HEK293T (cell line): ENCODE measurements around the gene CNTN5.

Experiments
- ARNT ChIP-seq: fragments of 450-650 bp; IDR thresholded peaks from 2 replicates; pipeline ENCODE4 v1.6.1; 2017; ENCODE audit warnings: mild to moderate bottlenecking
- BHLHE40 ChIP-seq: fragments of 450-650 bp; IDR thresholded peaks from 2 replicates; pipeline ENCODE4 v1.6.1; 2016; ENCODE audit warnings: mild to moderate bottlenecking, moderate library complexity, borderline replicate concordance
- ELF4 ChIP-seq: fragments of 450-650 bp; IDR thresholded peaks from 2 replicates; pipeline ENCODE4 v1.6.1; 2017; ENCODE audit warnings: antibody characterized with exemption
- FOXK2 ChIP-seq: fragments of 450-650 bp; IDR thresholded peaks from 2 replicates; pipeline ENCODE4 v1.6.1; 2016; ENCODE audit warnings: mild to moderate bottlenecking
- NFRKB ChIP-seq: fragments of 450-650 bp; IDR thresholded peaks from 2 replicates; pipeline ENCODE4 v1.6.1; 2016; ENCODE audit warnings: mild to moderate bottlenecking, moderate library complexity
- SP1 ChIP-seq: fragments of 450-650 bp; IDR thresholded peaks from 2 replicates; pipeline ENCODE4 v1.6.1; 2017
- SUZ12 ChIP-seq: fragments of 450-650 bp; IDR thresholded peaks from 2 replicates; pipeline ENCODE4 v1.6.1; 2016; ENCODE audit warnings: mild to moderate bottlenecking
- TARDBP ChIP-seq: fragments of 450-650 bp; IDR thresholded peaks from 2 replicates; pipeline ENCODE4 v1.6.1; 2016
- ZNF384 ChIP-seq: fragments of 450-650 bp; IDR thresholded peaks from 2 replicates; pipeline ENCODE4 v1.6.1; 2016
- TF ChIP-seq, protein P1 (sequence below): fragments of 450-650 bp; IDR thresholded peaks from 2 replicates; pipeline ENCODE4 v1.6.1; 2016

DNA sequence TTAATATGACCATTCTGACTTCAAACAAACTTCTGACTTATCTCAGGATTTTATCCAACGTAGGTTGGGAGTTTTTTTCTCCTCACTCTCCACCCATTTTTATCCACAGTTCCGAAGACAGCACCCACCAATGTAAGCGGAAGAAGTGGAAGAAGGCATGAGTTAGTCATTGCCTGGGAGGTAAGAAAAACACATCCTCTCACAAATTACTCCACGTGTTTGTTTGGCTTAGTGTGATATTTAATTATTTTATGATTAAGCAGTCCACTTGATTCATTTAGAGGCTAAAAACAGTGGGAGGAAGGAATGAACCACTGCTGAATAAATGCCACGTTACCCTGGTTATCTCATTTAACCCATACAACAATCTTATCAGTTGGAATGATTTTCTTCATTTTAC is 1276.8 kb downstream of the CNTN5 start:
- TF ChIP-seq SP1 (no peak), FOXK2 (no peak), ZNF384 (no peak), SUZ12 (no peak), NFRKB (no peak), ARNT (no peak), TARDBP (no peak), ELF4 (no peak), BHLHE40 (no peak)
- TF ChIP-seq, protein P1, sequence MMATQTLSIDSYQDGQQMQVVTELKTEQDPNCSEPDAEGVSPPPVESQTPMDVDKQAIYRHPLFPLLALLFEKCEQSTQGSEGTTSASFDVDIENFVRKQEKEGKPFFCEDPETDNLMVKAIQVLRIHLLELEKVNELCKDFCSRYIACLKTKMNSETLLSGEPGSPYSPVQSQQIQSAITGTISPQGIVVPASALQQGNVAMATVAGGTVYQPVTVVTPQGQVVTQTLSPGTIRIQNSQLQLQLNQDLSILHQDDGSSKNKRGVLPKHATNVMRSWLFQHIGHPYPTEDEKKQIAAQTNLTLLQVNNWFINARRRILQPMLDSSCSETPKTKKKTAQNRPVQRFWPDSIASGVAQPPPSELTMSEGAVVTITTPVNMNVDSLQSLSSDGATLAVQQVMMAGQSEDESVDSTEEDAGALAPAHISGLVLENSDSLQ: no peak
